GM19025 (cell line): ENCODE results near the gene SDK1.

Experiments
- ATAC-seq: cut with Tn5 transposase; IDR thresholded peaks from one replicate; pipeline ENCODE4 v1.9.1; 2021; ENCODE audit warnings: mild to moderate bottlenecking, low read depth, moderate library complexity; ENCODE audit not compliant: unreplicated experiment

Gene SDK1

DNA sequence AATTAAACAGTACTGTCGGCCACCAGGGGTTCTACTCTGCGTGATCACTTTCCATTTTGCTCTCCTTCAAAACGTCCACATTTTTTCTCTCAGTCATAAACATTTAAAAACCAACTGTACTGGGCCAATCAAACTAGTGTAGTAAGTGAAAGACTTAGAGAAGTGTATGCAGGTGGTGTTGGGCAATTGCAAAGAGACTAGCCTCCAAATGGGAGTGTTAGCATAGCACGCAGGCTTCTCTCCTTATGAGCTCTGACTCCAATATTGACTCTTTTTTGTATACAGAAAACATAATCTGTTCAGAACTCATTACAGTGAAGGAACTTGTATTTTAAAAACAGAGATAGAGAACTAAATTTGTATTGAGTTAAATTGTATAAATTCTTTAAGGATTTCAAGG lies 150.6 kb downstream of the SDK1 start:
- no peak for ATAC-seq

DNA sequence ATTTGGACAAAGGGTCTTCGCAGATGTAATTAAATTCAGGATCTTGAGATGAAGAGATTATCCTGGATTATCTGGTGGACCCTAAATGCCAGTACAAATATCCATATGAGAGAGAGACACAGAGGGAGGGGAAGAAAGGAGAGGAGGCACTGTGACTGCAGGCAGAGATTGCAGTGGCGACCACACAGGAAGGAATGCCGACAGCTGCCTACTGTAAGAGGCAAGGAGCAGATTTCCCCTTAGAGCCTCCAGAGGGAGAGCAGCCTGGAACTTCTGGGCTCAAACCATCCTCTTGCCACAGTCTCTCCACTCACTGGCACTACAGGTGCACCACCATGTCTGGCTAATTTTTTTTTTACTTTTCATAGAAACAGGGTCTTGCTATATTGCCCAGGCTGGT lies 152.3 kb downstream of the SDK1 start:
- ATAC-seq = no peak

DNA sequence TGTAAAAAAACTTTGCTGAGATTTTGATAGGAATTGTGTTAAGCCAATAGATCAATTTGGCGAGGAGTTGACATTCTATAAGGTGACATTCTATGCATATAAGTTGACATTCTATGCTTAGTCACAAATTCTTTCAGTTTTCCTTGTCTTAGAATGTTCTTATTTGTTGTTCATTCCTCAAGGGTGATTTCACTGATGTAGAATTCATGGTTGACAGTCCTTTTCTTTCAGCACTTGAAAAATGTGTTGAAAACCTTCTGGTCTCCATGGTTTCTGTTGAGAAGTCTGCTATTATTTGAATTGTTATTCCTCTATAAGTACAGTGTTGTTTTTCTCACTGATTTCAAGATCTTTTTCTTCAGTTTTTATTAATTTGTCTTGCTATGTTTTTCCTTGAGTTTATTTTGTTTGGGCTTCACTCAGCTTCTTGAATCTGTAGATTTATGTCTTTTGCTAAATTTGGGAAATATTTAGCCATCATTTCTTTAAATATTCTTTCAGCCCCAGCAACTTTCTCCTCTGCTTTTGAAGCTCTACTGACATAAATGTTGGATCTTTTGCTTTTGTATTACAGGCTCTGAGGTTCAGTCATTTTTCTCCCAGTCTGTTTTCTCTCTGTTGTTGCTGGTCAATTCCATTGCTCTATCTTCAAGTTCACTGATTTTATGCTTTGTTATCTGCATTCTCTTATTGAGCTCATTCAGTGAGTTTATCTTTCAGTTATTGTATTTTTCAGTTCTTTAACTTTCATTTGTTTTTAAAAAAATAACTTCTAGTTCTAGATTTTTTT lies 154.9 kb downstream of the SDK1 start:
- ATAC-seq = no peak

DNA sequence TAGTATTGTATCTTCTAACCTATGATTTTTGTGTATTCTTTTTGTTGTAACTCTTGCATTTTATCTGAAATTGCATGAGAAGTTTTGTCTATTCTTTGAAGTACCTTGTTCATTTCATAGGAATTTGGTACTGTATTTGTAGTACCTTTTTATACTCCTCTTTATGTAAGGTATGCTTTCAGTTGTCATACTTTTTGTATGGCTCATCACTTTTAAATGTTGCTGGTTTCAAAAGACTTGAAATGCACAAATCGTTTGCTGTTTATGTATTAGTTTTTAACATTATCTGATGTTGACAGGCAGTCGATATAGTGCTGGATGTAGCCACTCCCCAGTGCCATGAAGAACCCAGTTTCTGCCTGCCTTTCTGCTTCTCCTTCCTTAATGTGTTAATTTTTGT lies 158.1 kb downstream of the SDK1 start:
- no peak for ATAC-seq

DNA sequence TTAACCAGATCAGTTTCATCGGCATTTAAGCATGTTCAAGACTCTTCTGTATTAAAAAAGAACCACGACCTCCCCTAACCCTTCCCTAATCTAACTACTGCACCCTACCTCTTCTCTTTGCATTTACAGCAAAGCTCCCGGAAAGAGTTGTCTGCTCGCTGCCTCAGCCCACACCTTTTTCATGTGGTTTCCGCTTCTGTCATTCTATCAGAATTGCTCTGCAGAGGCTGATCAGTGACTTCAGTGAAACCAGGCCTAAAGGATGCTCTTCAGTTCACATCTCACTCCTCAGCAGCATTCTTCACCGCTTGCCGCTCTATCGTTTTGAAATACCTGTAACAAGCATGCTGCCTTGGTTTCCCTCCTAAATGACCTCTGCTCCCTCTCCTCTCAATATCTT lies 160.9 kb downstream of the SDK1 start:
- no peak for ATAC-seq

DNA sequence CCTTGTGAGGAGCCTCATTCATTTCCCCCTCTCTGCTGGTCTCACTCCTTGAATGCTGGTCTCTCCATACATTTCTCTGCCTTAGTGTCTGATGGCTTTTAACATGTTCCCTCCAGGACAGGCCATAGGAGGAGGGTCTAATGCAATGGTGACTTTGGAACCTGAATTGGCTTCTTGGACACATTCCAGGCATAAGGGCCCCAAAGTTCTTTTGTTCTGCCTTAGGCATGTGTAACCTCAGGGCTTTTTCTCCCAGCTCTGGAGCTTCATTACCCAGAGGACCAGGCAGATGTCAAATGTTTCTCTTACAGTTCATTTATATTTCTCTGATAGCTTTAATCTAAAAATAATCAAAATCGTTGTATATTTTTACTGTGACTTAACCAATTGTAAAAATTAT lies 162.6 kb downstream of the SDK1 start:
- no peak for ATAC-seq

DNA sequence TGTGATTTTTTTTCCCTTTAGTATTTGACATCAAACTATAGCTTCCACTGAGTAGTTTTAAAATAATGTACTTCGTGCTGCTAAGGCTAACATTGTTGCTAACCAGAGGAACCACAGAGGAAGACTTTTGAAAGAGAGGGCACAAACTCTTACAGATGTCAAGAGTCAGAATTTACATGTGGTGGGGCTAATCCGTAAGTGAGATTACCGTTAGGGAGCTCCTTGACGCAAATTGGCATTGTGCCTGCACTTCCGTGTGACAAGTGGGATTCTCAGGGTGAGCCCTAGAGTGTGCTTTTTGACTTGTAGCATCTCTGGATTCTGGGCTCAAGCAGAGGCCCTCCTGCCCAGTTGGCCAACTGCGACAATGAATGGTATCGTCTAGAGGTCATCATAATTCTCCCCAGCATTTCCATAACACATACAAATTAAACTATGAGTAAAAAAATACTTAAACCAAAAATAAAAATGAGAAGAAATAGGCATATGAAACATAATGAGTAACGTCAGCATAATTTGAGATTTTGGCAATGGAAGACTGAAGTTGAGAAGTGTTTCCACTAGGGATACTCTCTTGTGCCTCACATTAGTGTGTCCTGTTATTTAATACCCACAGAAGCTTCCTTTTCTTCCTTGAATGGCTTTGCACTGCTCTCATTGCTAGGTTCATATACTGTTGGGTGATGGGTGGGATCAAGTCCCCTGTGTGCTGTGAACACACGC lies 164.0 kb downstream of the SDK1 start:
- ATAC-seq = no peak

DNA sequence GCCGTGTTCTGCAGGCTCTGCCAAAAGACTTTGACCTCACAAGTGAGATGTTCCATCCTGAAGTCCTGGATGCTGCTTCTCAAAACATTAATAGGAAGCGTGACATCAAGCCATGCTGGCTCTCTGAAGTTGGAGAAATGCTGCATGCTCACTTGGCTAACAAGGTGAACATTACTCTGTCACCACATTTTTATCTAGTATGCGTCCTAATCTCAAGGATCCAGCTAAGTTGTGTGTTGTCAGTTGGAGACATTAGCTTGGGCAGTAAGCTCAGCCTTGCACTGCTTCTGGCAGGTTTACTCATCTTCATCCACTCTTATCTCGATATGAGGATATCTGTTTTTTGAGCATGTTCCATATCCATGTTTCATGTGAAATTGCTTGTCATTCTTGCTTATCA lies 165.2 kb downstream of the SDK1 start:
- no peak for ATAC-seq

DNA sequence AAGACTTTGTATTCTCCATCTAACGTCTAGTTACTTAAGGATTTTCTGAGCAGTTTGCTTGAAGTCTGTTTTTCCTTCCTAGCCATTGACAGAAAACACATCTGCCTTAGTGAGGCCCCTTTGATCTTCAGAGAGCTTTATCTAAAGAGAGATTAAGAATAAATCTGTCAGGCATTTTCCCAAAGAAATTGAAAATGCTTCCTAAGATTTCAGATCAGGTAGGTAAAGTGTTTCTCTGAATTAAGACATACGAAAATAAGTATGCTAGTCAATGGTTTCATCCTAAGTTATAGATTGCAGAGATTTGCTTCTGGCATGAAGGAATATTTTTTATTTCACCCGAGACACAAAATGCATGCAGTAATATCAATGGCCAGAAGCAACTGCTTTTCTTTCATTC lies 168.6 kb downstream of the SDK1 start:
- ATAC-seq = no peak

DNA sequence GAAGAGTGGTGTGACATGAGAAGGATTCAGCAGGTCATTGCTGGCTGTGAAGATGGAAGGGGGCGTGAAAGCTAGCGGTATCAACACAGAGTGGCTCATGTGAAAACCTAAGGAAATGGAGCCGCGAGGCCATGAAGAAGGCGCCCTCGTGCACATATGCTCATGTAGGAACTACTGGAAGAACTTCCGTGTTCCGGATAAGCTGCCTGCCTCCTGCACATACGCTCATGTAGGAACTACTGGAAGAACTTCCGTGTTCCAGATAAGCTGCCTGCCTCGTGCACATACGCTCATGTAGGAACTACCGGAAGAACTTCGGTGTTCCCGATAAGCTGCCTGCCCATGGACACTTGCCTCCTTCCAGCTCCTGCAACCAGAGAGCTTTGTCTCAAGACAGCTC lies 179.1 kb downstream of the SDK1 start:
- no peak for ATAC-seq

DNA sequence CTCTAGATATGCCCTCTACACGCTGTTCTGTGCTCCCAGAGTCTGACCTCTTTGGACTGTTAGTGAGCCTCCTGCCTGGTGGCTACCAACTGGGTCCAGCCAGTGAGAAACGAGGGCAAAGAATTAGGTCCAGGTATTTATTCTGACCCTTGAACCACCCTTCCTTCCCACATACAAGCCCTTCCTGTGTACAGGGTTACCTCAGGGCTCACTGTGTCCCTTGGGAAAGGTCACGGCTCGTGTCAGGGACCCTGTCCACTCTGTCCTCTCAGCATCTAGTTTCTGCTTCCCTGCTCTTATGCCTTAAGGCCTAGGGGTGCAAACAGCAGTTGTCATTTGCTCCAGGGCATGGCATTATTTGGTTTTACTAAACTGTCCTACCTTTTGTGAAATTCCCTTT lies 180.4 kb downstream of the SDK1 start:
- no peak for ATAC-seq

DNA sequence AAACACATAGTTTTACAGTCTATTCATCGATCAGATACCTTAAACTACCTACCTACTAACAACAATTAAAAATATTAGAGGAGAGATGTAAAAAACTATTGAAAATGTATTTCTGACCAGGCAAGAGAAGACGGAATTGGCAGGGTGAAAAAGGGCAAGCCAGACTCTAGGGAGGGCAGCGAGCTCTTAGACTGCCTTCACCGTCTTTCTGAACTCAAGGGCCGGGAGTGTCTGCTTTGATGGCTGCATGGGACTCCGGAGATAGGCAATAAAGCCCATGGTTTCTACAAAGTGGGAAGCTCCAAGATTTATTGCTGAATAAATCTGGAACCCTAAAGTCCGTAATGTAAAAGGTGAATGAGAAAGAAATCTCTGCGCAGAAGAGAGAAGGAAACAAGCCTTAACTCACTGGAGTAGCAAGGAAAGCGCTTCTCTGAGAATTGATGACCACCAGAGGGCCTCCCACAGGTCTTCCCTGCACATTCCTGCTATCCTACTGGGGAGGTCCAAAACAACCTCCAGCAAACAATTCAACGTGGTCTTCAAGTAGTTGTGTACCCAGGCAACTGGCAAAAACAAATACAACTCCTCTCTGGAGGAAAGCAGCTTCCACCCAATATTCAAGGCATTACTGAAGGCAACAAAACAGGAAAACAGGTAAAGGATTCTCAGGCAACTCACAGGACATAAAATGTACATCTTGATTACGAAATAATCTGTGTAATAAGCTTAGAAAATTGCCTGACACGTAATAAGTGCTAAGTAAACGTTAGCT lies 181.3 kb downstream of the SDK1 start:
- ATAC-seq = no peak

DNA sequence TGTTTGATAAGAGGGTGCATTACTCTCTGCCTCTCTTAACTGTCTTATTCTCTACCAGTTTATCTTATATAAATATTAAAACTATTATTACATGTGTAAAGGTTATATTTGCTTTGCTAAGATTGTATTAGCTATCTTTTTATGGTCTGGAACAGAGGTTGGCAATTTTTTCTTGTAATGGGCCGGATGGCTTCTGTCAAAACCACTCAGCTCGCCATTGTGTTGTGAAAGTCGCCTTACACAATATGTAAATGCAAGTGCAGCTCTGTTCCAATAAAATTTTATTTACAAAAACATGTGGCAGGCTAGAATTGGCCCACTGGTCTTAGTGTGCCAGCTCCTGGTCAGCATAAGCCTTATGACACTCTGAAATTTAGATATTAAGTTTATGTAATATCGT lies 185.8 kb downstream of the SDK1 start:
- ATAC-seq = no peak

DNA sequence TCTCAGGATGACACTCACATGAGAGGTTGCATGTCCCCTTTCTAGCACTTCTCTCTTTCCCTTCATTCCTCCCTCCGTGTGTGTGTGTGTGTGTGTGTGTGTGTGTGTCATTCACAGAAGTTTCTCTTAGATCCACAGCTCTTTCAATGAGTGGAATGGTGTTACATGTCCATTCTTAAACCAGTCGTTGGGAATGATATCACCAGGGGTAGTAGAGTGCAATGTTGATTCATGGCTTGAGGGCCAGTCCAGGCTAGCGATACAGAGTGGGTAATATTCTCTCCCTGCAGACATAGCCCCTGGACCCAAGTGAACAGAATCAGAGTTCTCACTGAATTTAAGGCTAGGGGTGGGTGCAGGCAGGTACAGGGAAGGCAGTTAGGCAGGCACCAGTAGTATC lies 187.8 kb downstream of the SDK1 start:
- no peak for ATAC-seq

DNA sequence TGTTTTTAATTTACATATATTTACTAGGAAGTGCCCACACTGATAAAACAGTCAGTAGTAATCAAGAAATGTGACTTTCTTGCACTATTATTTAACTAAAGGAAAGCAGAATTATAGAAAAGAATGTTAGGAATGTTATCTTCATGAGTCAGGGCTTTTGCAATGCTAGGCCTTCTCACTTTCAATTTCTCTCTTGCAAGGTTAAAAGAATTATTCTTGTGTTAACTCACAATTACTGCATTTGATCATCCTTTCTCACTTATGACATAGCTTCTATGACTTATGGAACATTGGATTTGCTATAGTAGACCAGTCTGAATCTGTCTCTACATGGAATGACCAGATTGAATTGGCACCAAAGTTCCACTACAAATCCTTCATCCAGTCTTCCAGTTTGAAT lies 192.4 kb downstream of the SDK1 start:
- ATAC-seq = no peak

DNA sequence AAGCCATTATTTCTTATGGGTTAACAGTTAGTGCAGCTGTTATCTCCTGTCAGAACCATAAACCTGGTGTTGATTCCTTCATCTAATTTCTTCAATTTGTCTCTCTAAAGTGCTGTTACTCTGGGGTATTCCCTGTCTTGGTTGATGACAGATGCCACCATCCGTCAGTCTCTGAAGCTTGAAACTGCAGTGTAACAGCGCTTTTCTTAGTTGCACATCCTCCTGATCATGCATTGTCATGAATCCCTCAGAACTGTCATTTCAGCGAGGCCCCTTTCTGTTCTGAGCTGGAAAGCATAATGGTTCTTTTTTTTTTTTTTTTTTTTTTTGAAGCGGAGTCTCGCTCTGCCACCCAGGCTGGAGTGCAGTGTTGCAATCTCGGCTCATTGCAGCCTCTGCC lies 193.9 kb downstream of the SDK1 start:
- no peak for ATAC-seq

DNA sequence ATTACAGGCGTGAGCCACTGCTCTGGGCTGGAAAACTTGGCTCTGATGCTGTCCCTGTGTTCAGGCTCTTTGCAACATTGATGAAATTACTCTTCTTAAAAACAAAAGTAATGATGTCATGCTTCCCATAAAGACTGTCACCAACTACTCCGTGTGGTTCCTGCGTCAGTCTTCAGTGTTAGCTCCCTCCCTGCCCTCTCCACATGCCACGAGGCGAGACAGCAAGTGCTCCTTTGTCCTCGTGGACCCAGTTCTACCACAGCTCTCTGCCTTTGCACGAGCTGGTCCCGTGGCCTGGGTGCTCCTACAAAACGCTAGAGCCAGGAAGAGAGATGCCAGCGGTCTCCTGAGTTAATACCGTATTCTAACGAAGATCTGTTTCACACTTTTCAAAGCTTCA lies 194.5 kb downstream of the SDK1 start:
- no peak for ATAC-seq

DNA sequence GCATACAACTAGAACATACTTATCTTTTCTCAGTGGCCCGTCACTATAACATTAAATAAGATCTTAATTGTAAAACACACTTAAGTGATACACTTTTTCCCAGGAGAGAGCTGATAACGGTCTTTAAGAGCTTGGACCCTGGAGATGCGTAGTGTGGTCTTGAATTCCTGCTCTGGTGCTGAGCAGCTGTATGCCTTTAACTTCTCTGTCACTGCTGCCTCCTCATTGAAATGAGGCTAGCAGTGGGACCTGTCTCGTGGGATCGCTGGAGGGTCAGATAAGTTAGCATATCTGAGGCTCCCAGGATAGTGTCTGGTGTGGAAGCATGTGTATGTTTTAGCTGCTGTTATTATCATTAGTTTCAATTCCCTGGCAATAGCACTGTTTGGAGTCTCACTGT lies 194.9 kb downstream of the SDK1 start:
- no peak for ATAC-seq

DNA sequence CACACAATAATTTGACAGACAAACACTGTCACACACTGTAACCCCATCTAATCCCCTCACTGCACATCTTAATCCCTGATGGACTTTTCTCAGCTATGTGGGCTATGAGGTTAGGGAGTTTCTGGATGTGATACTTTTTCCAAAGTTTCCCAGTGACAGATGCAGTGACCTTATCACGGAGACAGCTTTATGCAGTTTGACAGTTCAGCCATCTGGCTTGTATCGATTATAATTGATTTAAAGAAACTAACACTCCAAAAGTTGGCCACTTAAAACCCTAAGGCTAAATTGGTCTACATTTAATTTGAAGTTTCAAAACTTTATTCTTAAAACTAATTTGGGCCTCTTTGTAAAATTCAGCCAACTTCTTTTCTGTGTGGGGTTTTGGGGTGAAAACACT lies 196.7 kb downstream of the SDK1 start:
- ATAC-seq = no peak

DNA sequence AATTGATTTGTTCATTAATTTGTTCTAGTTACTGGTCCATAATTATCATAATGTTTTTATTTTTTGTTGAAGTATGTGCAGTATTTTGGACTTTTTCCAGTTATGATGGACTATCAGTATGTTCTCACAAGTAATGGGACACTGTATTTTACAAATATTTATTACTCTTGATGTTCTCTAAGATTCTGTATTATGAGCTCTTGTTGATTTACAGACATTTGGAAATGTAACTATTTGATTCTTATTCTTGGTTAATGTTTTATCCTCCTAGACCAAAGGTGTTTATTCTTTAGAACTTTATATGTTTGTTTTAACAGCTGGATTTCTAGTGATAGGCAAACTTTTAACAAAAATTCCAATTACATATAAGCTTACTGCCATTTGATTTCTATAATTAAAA lies 200.6 kb downstream of the SDK1 start:
- ATAC-seq = no peak

DNA sequence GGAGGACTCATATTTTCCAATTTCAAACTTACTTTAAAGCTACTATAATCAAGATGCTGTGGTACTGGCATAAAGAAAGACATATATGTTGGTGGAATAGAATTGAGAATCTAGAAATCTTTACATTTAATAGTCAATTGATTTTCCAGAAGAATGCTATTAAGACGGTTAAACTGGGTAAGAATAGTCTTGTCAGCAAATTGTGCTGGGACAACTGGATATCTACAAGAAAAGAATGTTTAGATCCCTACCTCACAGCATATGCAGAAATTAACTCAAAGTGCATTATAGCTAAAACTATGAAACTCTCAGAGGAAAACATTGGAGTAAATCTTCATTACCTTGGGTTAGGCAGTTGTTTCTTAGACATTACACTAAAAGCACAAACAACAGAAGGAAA lies 203.3 kb downstream of the SDK1 start:
- no peak for ATAC-seq
